Stomach (tissue), 9 donors: ENCODE data around the gene ROGDI. TPM values are rescaled to one million over a fixed set of nuclear protein-coding genes. Genes with fewer than 3 reads are reported as not detected.

ENCODE experiments used
- DNase-seq, 2 donors: peaks; one replicate each; pipeline versions ENCODE4 v3.0.0 to v3.0.0-alpha.2; 2013 to 2019
- H3K27ac ChIP-seq, 5 donors: fragments of 200-600 bp in 4 of 5; sonication (generic) in 4 of 5; one replicate each; pipeline ENCODE4 v1.5.1; 2013 to 2019; ENCODE audit warnings: mild to moderate bottlenecking in 1 of 5, moderate library complexity in 1 of 5
- H3K27me3 ChIP-seq, 3 donors: fragments of 200-600 bp; sonication (generic); one replicate each; pipeline ENCODE4 v1.5.1; 2017 to 2019; ENCODE audit warnings: mixed run types in 1 of 3
- H3K36me3 ChIP-seq, 4 donors: fragments of 200-600 bp; sonication (generic); 1 replicate in 3 of 4; 2 replicates in 1 of 4; pipeline ENCODE4 v1.5.1; 2016 to 2019
- H3K4me1 ChIP-seq, 4 donors: fragments of 200-600 bp; sonication (generic); one replicate each; pipeline ENCODE4 v1.5.1; 2016 to 2019
- H3K4me3 ChIP-seq, 4 donors: fragments of 200-600 bp; sonication (generic) in 3 of 4; one replicate each; pipeline ENCODE4 v1.5.1; 2016 to 2019; ENCODE audit warnings: mild to moderate bottlenecking in 1 of 4
- H3K9me3 ChIP-seq, 4 donors: fragments of 200-600 bp; sonication (generic); one replicate each; pipeline ENCODE4 v1.5.1; 2016 to 2019
- EP300 ChIP-seq: sonication (generic); formaldehyde crosslinking; IDR thresholded peaks from one replicate; pipeline ENCODE4 v1.6.1; 2017; ENCODE audit warnings: antibody characterized with exemption
- POLR2A ChIP-seq, 4 donors: fragments of 450-650 bp; IDR thresholded peaks; one replicate each; pipeline ENCODE4 v1.6.1; 2016; ENCODE audit warnings: antibody characterized with exemption in 4 of 4, control low read depth in 2 of 4, mild to moderate bottlenecking in 1 of 4, moderate library complexity in 1 of 4
- POLR2AphosphoS5 ChIP-seq, 3 donors: sonication (generic); formaldehyde crosslinking; IDR thresholded peaks; one replicate each; pipeline ENCODE4 v1.6.1; 2016; ENCODE audit warnings: antibody characterized with exemption in 3 of 3
- WGBS, 5 donors: extraction: QIAGEN DNeasy Blood & Tissue Kit in 3 of 5; methylation state at CpG; one replicate each; pipeline versions ENCODE4 v1.1.5 to v1.1.7; 2013 to 2018; 5-methylcytosine and 5-hydroxymethylcytosine counted together
- intact Hi-C: fragments of 100-400 bp; cut with DNase I; formaldehyde crosslinking; loops from one replicate; pipeline ENCODE4 v1.15.1; 2023; ENCODE audit warnings: low total_unique reads
- polyA plus RNA-seq, 3 donors: library from polyadenylated mRNA; stranded (reverse); fragments of 200-250 nt; gene quantifications; one replicate each; pipeline ENCODE4 v1.2.3, GENCODE V29; 2013
- total RNA-seq, 5 donors: library from RNA; depleted of rRNA; stranded (reverse); fragments of >200 nt; gene quantifications; one replicate each; pipeline versions ENCODE4 v1.1.0 to v1.2.3, GENCODE V29; 2014 to 2016
- TF ChIP-seq, protein P1 (sequence below), 7 experiments: fragments of 450-650 bp in 4 of 7; fragments of 200-600 bp in 3 of 7; sonication (generic) in 3 of 7; IDR thresholded peaks; one replicate each; pipeline ENCODE4 v1.5.1; 2016 to 2019; ENCODE audit warnings: antibody characterized with exemption in 7 of 7, control low read depth in 2 of 7, mild to moderate bottlenecking in 1 of 7
- donor health status: healthy with polysubstance abuse.
- donor health status: Bipolar disorder and iron deficiency.
- donor health status: healthy.

ROGDI gene
- total and polyA plus RNA-seq, 8 donors = 6.1 to 350 (median 45.8) TPM

DNA sequence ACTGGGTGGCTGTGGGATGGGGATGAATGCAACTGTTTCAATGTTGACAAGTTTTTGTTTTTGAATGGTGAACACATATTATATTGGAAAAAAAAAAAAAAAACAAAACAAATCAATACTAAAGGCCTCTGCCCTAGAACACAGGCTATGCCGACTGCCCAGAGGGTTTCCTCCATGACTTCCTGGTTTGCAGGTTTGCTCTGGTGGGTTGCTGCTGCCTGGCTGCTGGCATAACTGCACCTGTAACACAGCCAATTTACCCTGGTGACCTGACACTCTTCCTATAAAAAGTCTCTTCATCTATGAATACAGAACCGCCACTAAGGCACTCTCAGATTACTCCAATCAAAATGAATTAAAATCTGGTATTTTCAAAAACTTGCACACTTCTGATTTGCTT is 34.3 kb upstream of the ROGDI start:
- H3K4me3 ChIP-seq = no peak overlapping the region
- no peak for DNase-seq
- no peak overlapping the region for H3K27ac ChIP-seq
- no peaks in the 10 kb centered on the region for H3K27me3 ChIP-seq
- TF ChIP-seq, protein P1, sequence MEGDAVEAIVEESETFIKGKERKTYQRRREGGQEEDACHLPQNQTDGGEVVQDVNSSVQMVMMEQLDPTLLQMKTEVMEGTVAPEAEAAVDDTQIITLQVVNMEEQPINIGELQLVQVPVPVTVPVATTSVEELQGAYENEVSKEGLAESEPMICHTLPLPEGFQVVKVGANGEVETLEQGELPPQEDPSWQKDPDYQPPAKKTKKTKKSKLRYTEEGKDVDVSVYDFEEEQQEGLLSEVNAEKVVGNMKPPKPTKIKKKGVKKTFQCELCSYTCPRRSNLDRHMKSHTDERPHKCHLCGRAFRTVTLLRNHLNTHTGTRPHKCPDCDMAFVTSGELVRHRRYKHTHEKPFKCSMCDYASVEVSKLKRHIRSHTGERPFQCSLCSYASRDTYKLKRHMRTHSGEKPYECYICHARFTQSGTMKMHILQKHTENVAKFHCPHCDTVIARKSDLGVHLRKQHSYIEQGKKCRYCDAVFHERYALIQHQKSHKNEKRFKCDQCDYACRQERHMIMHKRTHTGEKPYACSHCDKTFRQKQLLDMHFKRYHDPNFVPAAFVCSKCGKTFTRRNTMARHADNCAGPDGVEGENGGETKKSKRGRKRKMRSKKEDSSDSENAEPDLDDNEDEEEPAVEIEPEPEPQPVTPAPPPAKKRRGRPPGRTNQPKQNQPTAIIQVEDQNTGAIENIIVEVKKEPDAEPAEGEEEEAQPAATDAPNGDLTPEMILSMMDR (IDR thresholded peaks at IDR 0.05) = no peak
- no peak for TF ChIP-seq EP300
- TF ChIP-seq POLR2A (IDR thresholded peaks at IDR 0.05) = no peak
- TF ChIP-seq POLR2AphosphoS5 (IDR thresholded peaks at IDR 0.05) = no peak
- no peaks in the 10 kb centered on the region for H3K9me3 ChIP-seq
- H3K36me3 ChIP-seq = peaks cover 50 to 97% (median 89%) of the 10 kb centered on the region in 4 donors
- 77 to 89% (median 81%) methylated on average over 2 of the region's 2 CpGs for WGBS, 5 donors
- intact Hi-C loops = no loop called here
- peaks cover 9 to 30% (median 20%) of the 10 kb centered on the region in 4 donors for H3K4me1 ChIP-seq

GRCh38 chr16:4833584-4833983 is 31.2 kb upstream of the ROGDI start:
- intact Hi-C loops = no loop called here
- Histone ChIP-seq H3K27ac (no peak overlapping the region), H3K4me3 (no peak overlapping the region), H3K9me3 (no peaks in the 10 kb centered on the region), H3K36me3 (peaks cover 52 to 97% (median 90%) of the 10 kb centered on the region in 4 donors), H3K4me1 (peaks cover 9 to 31% (median 20%) of the 10 kb centered on the region in 4 donors), H3K27me3 (no peaks in the 10 kb centered on the region)
- no peak for DNase-seq
- TF ChIP-seq EP300 (no peak), POLR2A (IDR thresholded peaks at IDR 0.05) (no peak), POLR2AphosphoS5 (IDR thresholded peaks at IDR 0.05) (no peak)
- TF ChIP-seq, protein P1 (IDR thresholded peaks at IDR 0.05) = no peak
- 50 to 87% (median 73%) methylated on average over 1 of the region's 1 CpG for WGBS, 5 donors

DNA sequence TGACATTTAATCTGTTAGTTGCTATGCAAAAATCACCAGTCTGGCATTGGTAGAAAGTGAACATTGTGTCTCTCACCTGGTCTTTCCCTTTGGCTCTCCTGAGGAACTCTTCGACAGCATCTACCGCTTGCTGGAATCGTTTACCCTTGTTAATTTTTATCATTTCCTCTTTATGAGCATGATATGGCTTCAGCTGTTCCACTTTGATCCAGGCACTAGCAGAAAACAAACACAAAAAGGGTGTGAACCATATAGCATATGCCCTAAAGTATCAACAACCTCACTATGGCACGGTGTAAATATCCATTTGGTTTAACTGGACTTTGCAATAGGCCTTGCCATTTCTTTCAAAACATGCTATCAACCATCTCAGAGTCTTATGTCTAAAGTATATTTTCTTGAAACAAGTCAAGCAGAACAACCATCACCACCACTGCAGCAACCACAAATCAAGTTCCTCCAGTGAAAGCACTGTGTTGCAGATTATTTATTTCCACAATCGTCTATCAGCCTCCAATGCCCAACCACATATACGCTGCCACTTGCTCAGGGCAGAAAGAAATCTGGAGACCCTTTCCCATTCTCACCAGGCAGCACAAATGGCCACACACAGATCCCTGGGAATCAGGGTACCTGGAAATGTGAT is 30.4 kb upstream of the ROGDI start:
- TF ChIP-seq POLR2AphosphoS5 (IDR thresholded peaks at IDR 0.05) (peak in 1 of 3 donors; percentile 12), POLR2A (IDR thresholded peaks at IDR 0.05) (no peak), EP300 (no peak)
- TF ChIP-seq, protein P1 (IDR thresholded peaks at IDR 0.05) = no peak

DNA sequence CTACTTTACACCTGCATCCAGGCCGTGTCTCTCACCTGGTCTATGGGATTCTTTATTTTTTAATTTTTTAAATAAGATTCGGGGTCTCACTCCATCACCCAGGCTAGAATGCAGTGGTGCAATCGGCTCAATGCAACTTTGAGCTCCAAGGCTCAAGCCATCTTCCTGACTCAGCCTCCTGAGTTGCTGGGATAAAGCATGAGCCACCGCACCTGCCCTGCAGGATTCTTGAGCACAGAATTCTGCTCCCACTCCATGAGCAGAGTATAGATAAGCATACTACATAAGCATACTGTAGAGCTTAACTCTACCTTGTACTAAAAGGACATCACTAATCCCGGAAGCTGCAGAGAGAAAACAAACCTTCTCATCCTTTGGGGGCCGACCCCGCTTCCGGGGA is 29.2 kb upstream of the ROGDI start:
- DNase-seq = no peak
- H3K27ac ChIP-seq = no peak overlapping the region
- peaks cover 9 to 31% (median 20%) of the 10 kb centered on the region in 4 donors for H3K4me1 ChIP-seq
- peaks cover 56 to 97% (median 90%) of the 10 kb centered on the region in 4 donors for H3K36me3 ChIP-seq
- H3K9me3 ChIP-seq = no peaks in the 10 kb centered on the region
- 85 to 96% (median 94%) methylated on average over 8 of the region's 8 CpGs for WGBS, 5 donors
- H3K4me3 ChIP-seq = no peak overlapping the region
- no peaks in the 10 kb centered on the region for H3K27me3 ChIP-seq
- TF ChIP-seq POLR2A (IDR thresholded peaks at IDR 0.05) (no peak), POLR2AphosphoS5 (IDR thresholded peaks at IDR 0.05) (no peak), EP300 (no peak)
- TF ChIP-seq, protein P1 (IDR thresholded peaks at IDR 0.05) = no peak
- intact Hi-C loops = no loop called here

More for the DNA sequence above, 30.4 kb upstream of the ROGDI start:
- peaks cover 50 to 97% (median 90%) of the 10 kb centered on the region in 4 donors for H3K36me3 ChIP-seq
- WGBS, 5 donors = 32 to 57% (median 53%) methylated on average over 6 of the region's 6 CpGs
- no peak overlapping the region for H3K4me3 ChIP-seq
- DNase-seq = no peak
- peaks cover 9 to 31% (median 20%) of the 10 kb centered on the region in 4 donors for H3K4me1 ChIP-seq
- intact Hi-C loops = no loop called here
- peak overlapping the region in 3 of 5 donors; percentile 1 to 21 (median 2) for H3K27ac ChIP-seq
- H3K27me3 ChIP-seq = no peaks in the 10 kb centered on the region
- H3K9me3 ChIP-seq = no peaks in the 10 kb centered on the region
